Endodermal cell (in vitro differentiated cells): ENCODE measurements around the gene TSTD2. TPM values are rescaled to one million over a fixed set of nuclear protein-coding genes. Genes with fewer than 3 reads are reported as not detected.

Experiments
- DNase-seq: peaks from one replicate; pipeline ENCODE4 v3.0.0-alpha.2; 2017
- H3K27ac ChIP-seq: 2 replicates; pipeline ENCODE4 v1.5.1; 2013; ENCODE audit warnings: mild to moderate bottlenecking, low read depth, low read length, moderate library complexity
- H3K27me3 ChIP-seq: 2 replicates; pipeline ENCODE4 v1.6.1; 2013; ENCODE audit warnings: mild to moderate bottlenecking, low read length, moderate library complexity; ENCODE audit not compliant: insufficient read depth, control insufficient read depth, poor library complexity, severe bottlenecking
- H3K36me3 ChIP-seq: 2 replicates; pipeline ENCODE4 v1.7.0; 2013; ENCODE audit warnings: mild to moderate bottlenecking, low read length, moderate library complexity; ENCODE audit not compliant: control insufficient read depth, insufficient read depth
- H3K4me1 ChIP-seq: one replicate; pipeline ENCODE4 v1.7.0; 2013; ENCODE audit warnings: low read length; ENCODE audit not compliant: control insufficient read depth, insufficient read depth
- H3K4me3 ChIP-seq: 2 replicates; pipeline ENCODE4 v1.5.1; 2013; ENCODE audit warnings: mild to moderate bottlenecking, low read length, moderate library complexity
- H3K9ac ChIP-seq: 2 replicates; pipeline ENCODE4 v1.6.1; 2013; ENCODE audit warnings: mild to moderate bottlenecking, low read length, moderate library complexity; ENCODE audit not compliant: poor library complexity, severe bottlenecking; ENCODE audit errors: extremely low read depth
- H3K9me3 ChIP-seq: 2 replicates; pipeline ENCODE4 v1.6.1; 2013; ENCODE audit warnings: mild to moderate bottlenecking, low read length, moderate library complexity; ENCODE audit not compliant: control insufficient read depth
- H3K27ac Mint-ChIP-seq: 2 replicates; pipeline ENCODE4 v1.8.0; 2020; ENCODE audit warnings: mixed read lengths
- H3K27me3 Mint-ChIP-seq: 2 replicates; pipeline ENCODE4 v1.8.0; 2021; ENCODE audit warnings: mild to moderate bottlenecking, mixed read lengths; ENCODE audit not compliant: insufficient read depth
- H3K36me3 Mint-ChIP-seq: 2 replicates; pipeline ENCODE4 v1.8.0; 2020; ENCODE audit warnings: low read depth, mixed read lengths
- H3K4me1 Mint-ChIP-seq: 2 replicates; pipeline ENCODE4 v1.8.0; 2020; ENCODE audit warnings: mixed read lengths
- H3K4me3 Mint-ChIP-seq: 2 replicates; pipeline ENCODE4 v1.8.0; 2020; ENCODE audit warnings: mild to moderate bottlenecking, moderate library complexity, mixed read lengths
- H3K9me3 Mint-ChIP-seq: 2 replicates; pipeline ENCODE4 v1.8.0; 2020; ENCODE audit warnings: mild to moderate bottlenecking, mixed read lengths
- CTCF ChIP-seq: fragments of 200-600 bp; sonication (generic); conservative IDR thresholded peaks from 2 replicates; pipeline ENCODE4 v1.5.0; 2021; ENCODE audit warnings: antibody characterized with exemption, mild to moderate bottlenecking
- WGBS, 2 experiments: methylation state at CpG; one replicate each; pipeline versions ENCODE4 v1.1.5 to v1.1.7; 2013; ENCODE audit warnings: missing lambda C conversion rate in 2 of 2, mixed read lengths in 1 of 2; ENCODE audit not compliant: insufficient coverage in 1 of 2, insufficient read length in 1 of 2; 5-methylcytosine and 5-hydroxymethylcytosine counted together
- total RNA-seq, 2 donors: library from RNA; stranded (reverse); fragmentation: NEBNext Ultra II Directional in 1 of 2; extraction: Animal tissue kit (Norgen Biotek cat#: 25700) in 1 of 2; gene quantifications; 2 replicates in 1 of 2; 3 replicates in 1 of 2; pipeline ENCODE4 v1.2.1, GENCODE V29; 2021

TSTD2 gene
- total RNA-seq, 2 donors from 2014 or later: 23.0 TPM

DNA sequence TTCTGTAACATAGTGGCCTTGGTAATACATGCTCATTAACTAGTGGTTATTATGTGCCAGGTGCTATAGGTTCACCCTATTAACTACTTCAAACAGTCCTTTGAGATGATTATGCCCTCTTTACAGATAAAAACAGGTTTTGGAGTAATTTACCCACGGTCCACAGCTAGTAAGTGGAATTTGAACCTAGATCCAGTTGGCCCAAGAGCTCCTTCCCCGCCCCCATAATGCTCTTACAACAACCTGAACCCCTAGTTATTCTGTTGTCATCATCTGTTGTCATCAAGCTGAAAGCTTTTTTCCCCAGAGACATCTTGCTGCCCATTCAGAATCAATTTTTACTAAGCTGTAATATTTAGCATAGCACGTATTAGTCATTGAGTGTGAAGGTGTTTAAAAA lies 40.8 kb upstream of the TSTD2 start:
- H3K27ac Mint-ChIP-seq: no peak overlapping the region
- H3K4me3 ChIP-seq: no peak overlapping the region

DNA sequence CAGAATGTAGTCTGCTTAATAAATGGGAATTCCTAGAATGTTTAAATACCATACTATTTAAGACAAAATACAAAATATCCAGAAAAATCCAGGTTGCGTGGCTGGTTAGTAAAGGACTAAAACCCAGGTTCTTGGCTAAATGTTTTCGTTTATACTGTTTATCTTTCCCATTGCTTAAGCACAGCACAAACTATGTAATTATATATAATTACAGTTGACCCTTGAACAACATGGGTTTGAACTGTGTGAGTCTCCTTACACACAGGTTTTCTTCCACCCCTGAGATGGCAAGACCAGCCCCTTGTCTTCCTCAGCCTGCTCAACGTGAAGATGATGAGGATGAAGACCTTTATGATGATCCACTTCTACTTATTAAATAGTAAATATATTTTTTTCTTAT lies 39.2 kb upstream of the TSTD2 start:
- Histone ChIP-seq H3K9ac (no peak overlapping the region), H3K36me3 (peaks cover 92% of the 10 kb centered on the region), H3K27ac (no peak overlapping the region), H3K4me3 (no peak overlapping the region), H3K4me1 (no peaks in the 10 kb centered on the region), H3K27me3 (no peaks in the 10 kb centered on the region), H3K9me3 (no peaks in the 10 kb centered on the region)
- no peak overlapping the region for H3K4me3 Mint-ChIP-seq
- no peak for TF ChIP-seq CTCF
- no peaks in the 10 kb centered on the region for H3K9me3 Mint-ChIP-seq
- DNase-seq: no peak
- peaks cover 64% of the 10 kb centered on the region for H3K36me3 Mint-ChIP-seq
- no peaks in the 10 kb centered on the region for H3K4me1 Mint-ChIP-seq
- no peak overlapping the region for H3K27ac Mint-ChIP-seq
- no peaks in the 10 kb centered on the region for H3K27me3 Mint-ChIP-seq
- 83% methylated on average over 2 of the region's 3 CpGs; no CpG with 5 or more reads in 1 of the 2 experiments for WGBS, 2 experiments

More for the DNA sequence above, 40.8 kb upstream of the TSTD2 start:
- Mint-ChIP-seq H3K4me3 (no peak overlapping the region), H3K36me3 (peaks cover 54% of the 10 kb centered on the region), H3K9me3 (no peaks in the 10 kb centered on the region), H3K4me1 (no peaks in the 10 kb centered on the region), H3K27me3 (no peaks in the 10 kb centered on the region)
- peaks cover 88% of the 10 kb centered on the region for H3K36me3 ChIP-seq
- H3K9ac ChIP-seq: no peak overlapping the region
- no peak overlapping the region for H3K27ac ChIP-seq
- H3K4me1 ChIP-seq: no peaks in the 10 kb centered on the region
- no peak for TF ChIP-seq CTCF
- H3K9me3 ChIP-seq: no peaks in the 10 kb centered on the region
- DNase-seq: no peak
- no peaks in the 10 kb centered on the region for H3K27me3 ChIP-seq
- 94 to 96% methylated on average over 2 to 3 of the region's 3 CpGs for WGBS, 2 experiments

GRCh38 chr9:97670586-97670985 lies 37.4 kb upstream of the TSTD2 start:
- Mint-ChIP-seq H3K27ac (no peak overlapping the region), H3K4me3 (no peak overlapping the region), H3K36me3 (peaks cover 68% of the 10 kb centered on the region), H3K27me3 (no peaks in the 10 kb centered on the region), H3K4me1 (no peaks in the 10 kb centered on the region), H3K9me3 (no peaks in the 10 kb centered on the region)
- no peaks in the 10 kb centered on the region for H3K4me1 ChIP-seq
- no peak for TF ChIP-seq CTCF
- H3K4me3 ChIP-seq: no peak overlapping the region
- DNase-seq: no peak
- H3K36me3 ChIP-seq: peaks cover 92% of the 10 kb centered on the region
- no peak overlapping the region for H3K27ac ChIP-seq
- no peaks in the 10 kb centered on the region for H3K9me3 ChIP-seq
- WGBS, 2 experiments: 88 to 95% methylated on average over 3 of the region's 3 CpGs
- H3K27me3 ChIP-seq: no peaks in the 10 kb centered on the region
- H3K9ac ChIP-seq: no peak overlapping the region
